GM18498 (cell line): Measurements from ENCODE around the gene PKNOX2.

Source experiments
- ATAC-seq: cut with Tn5 transposase; IDR thresholded peaks from one replicate; pipeline ENCODE4 v1.9.1; 2021; ENCODE audit warnings: mild to moderate bottlenecking, moderate library complexity; ENCODE audit not compliant: unreplicated experiment

Gene PKNOX2

GRCh38 chr11:125228993-125229392 is 64.4 kb downstream of the PKNOX2 start:
- no peak for ATAC-seq

- ATAC-seq: no peak
Observed at GRCh38 chr11:125229916-125230315, 65.4 kb downstream of the PKNOX2 start.

GRCh38 chr11:125233116-125233515 is 68.6 kb downstream of the PKNOX2 start:
- ATAC-seq: no peak

GRCh38 chr11:125233736-125234275 is 69.3 kb downstream of the PKNOX2 start:
- no peak for ATAC-seq

GRCh38 chr11:125235071-125235471 is 70.5 kb downstream of the PKNOX2 start:
- ATAC-seq: no peak

GRCh38 chr11:125236072-125236825 is 71.7 kb downstream of the PKNOX2 start:
- ATAC-seq: no peak

- ATAC-seq: no peak
Observed at GRCh38 chr11:125239585-125240560, 75.3 kb downstream of the PKNOX2 start.

GRCh38 chr11:125241104-125241503 is 76.6 kb downstream of the PKNOX2 start:
- ATAC-seq: no peak

GRCh38 chr11:125242141-125242775 is 77.7 kb downstream of the PKNOX2 start:
- ATAC-seq: no peak

GRCh38 chr11:125244166-125244565 is 79.6 kb downstream of the PKNOX2 start:
- ATAC-seq: no peak

GRCh38 chr11:125245299-125245698 is 80.7 kb downstream of the PKNOX2 start:
- ATAC-seq: no peak

- no peak for ATAC-seq
Observed at GRCh38 chr11:125247431-125247830, 82.9 kb downstream of the PKNOX2 start.

- ATAC-seq: no peak
Observed at GRCh38 chr11:125250318-125251213, 86.0 kb downstream of the PKNOX2 start.

- no peak for ATAC-seq
Observed at GRCh38 chr11:125251214-125251545, 86.6 kb downstream of the PKNOX2 start.

- no peak for ATAC-seq
Observed at GRCh38 chr11:125251956-125252355, 87.4 kb downstream of the PKNOX2 start.

GRCh38 chr11:125253289-125253688 is 88.7 kb downstream of the PKNOX2 start:
- no peak for ATAC-seq

- no peak for ATAC-seq
Observed at GRCh38 chr11:125253795-125254525, 89.4 kb downstream of the PKNOX2 start.

GRCh38 chr11:125256541-125257189 is 92.1 kb downstream of the PKNOX2 start:
- no peak for ATAC-seq

- ATAC-seq: no peak
Observed at GRCh38 chr11:125257190-125257579, 92.6 kb downstream of the PKNOX2 start.
